ENCODE results near the gene CERS6. TPM values are rescaled to one million over a fixed set of nuclear protein-coding genes. Genes with fewer than 3 reads are reported as not detected.

CERS6 gene
- total and polyA plus RNA-seq, 2 of the 8 experiments (the other 6 are each of a cell fraction or from before 2014, with no cell fraction given): 6.8 to 28.2 TPM

DNA sequence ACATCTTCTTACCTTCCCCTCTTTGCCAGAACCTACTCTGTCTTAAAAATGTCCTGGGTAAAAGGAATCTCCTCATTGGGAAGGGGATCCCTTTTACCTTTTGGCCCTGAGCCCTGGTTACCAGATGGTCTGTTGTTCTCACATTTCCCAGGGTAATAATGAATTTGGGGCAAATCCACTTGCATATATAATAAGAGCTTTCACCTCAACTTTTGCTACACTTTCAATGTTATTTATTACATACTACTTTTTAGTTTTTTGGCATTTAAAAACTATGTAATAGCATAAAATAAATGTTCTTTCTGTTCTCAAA lies 15.0 kb downstream of the CERS6 start:
- no peaks in the 10 kb centered on the region for H3K23me2 ChIP-seq (ENCODE audit: low read depth, low read length)
- H3K18ac ChIP-seq (ENCODE audit: extremely low read depth, low read length): no peak overlapping the region
- ChIA-PET CTCF (ENCODE audit: partially characterized antibody) (interaction anchor here (0.6 to 2.1 kb wide), 7 partner anchors 9 to 311 kb away, joined by 3 to 6 read pairs (median 5); no protein-coding TSS in a partner anchor), POLR2A (ENCODE audit: partially characterized antibody) (interaction anchor here (1.5 to 2.2 kb wide), 4 partner anchors 10 to 165 kb away, joined by 3 to 6 read pairs (median 4); partner anchors contain the start of gene CERS6)
- no peak overlapping the region for H2BK15ac ChIP-seq (ENCODE audit: low read length)
- no peak overlapping the region for H2AFZ ChIP-seq (ENCODE audit: low read length)
- peaks cover 6 to 23% (median 14%) of the 10 kb centered on the region in 4 experiments; a peak in 6 of 7 replicates for H3K4me1 ChIP-seq (replicated peaks in 1 of 4; ENCODE audit: control insufficient read depth in 3 of 4, insufficient read depth in 4 of 4, low read length in 3 of 4)
- no peaks in the 10 kb centered on the region for H3K27me3 ChIP-seq (replicated peaks in 1 of 4; ENCODE audit: control insufficient read depth in 3 of 4, extremely low read depth in 1 of 4, insufficient read depth in 3 of 4, low read length in 3 of 4)
- no peaks in the 10 kb centered on the region for H3K36me3 ChIP-seq (ENCODE audit: control insufficient read depth in 2 of 4, insufficient read depth in 4 of 4, low read length in 3 of 4)
- peaks cover 0 to 92% of the 10 kb centered on the region in 2 experiments; a peak in 3 of 4 replicates for H3K79me2 ChIP-seq (ENCODE audit: control insufficient read depth in 1 of 2, insufficient read depth in 2 of 2, low read length in 2 of 2)
- no peak overlapping the region for H3K4ac ChIP-seq (replicated peaks; ENCODE audit: insufficient read length, low read depth, low read length)
- FAIRE-seq: no peak
- no peak overlapping the region for H2BK12ac ChIP-seq (ENCODE audit: low read depth, low read length)
- no peak overlapping the region for H2BK5ac ChIP-seq (ENCODE audit: low read depth, low read length)
- H2AK5ac ChIP-seq (ENCODE audit: low read depth, low read length): no peak overlapping the region
- H4K91ac ChIP-seq (replicated peaks; ENCODE audit: insufficient read length, low read length): no peak overlapping the region
- H3K79me1 ChIP-seq (ENCODE audit: low read depth, low read length): peaks cover 7% of the 10 kb centered on the region
- DNase-seq (ENCODE audit: low read depth in 1 of 2, low spot score in 2 of 2): no peak
- H3K14ac ChIP-seq (ENCODE audit: insufficient read length): no peak overlapping the region
- no peak overlapping the region for H3K4me3 ChIP-seq (ENCODE audit: extremely low read depth in 1 of 4, insufficient read depth in 2 of 4, low read depth in 3 of 4, low read length in 4 of 4)
- no peak overlapping the region for H2BK20ac ChIP-seq (ENCODE audit: low read length)
- peaks cover 14 to 16% of the 10 kb centered on the region in 2 experiments for H4K20me1 ChIP-seq (replicated peaks in 1 of 2; ENCODE audit: control insufficient read depth in 1 of 2, insufficient read depth in 2 of 2, low read length in 2 of 2)
- H4K5ac ChIP-seq (ENCODE audit: insufficient read length, low read depth, low read length): no peak overlapping the region
- H3K27ac ChIP-seq (ENCODE audit: low read depth, low read length): no peak overlapping the region
- H3K23ac ChIP-seq (ENCODE audit: insufficient read length): no peak overlapping the region
- H3K56ac ChIP-seq (replicated peaks; ENCODE audit: insufficient read length, low read depth, low read length): no peak overlapping the region
- no peak overlapping the region for H4K8ac ChIP-seq (ENCODE audit: extremely low read depth, insufficient read depth, low read length)
- H3K9ac ChIP-seq (replicated peaks in 1 of 4; ENCODE audit: extremely low read depth in 1 of 4, low read depth in 3 of 4, low read length in 3 of 4): no peak overlapping the region
- H3K4me2 ChIP-seq (ENCODE audit: insufficient read depth in 1 of 2, low read depth in 2 of 2, low read length in 2 of 2): 0 out of 4 replicates have a peak overlapping the region, but pooled peaks of 1 of the 2 experiments have one; percentile 16
- no peak overlapping the region for H2BK120ac ChIP-seq (replicated peaks; ENCODE audit: low read depth, low read length)
- H3K9me3 ChIP-seq (ENCODE audit: insufficient read depth in 2 of 2, low read depth in 1 of 2, low read length in 1 of 2): no peaks in the 10 kb centered on the region
- TF ChIP-seq SAP30 (IDR thresholded peaks at IDR 0.05; ENCODE audit: insufficient read depth, insufficient replicate concordance, low read length): no peak
- TF ChIP-seq PHF8 (conservative IDR thresholded peaks at IDR 0.05; ENCODE audit: low read depth, low read length): no peak
- no peak for TF ChIP-seq JUND (IDR thresholded peaks at IDR 0.05; ENCODE audit: low read length)
- no peak for TF ChIP-seq GTF2F1 (IDR thresholded peaks at IDR 0.05; ENCODE audit: borderline replicate concordance, low read depth, low read length)
- no peak for TF ChIP-seq SIX5 (IDR thresholded peaks at IDR 0.05; ENCODE audit: low read depth, low read length)
- no peak for TF ChIP-seq CREB1 (IDR thresholded peaks at IDR 0.05)
- TF ChIP-seq TAF7 (optimal IDR thresholded peaks at IDR 0.05; ENCODE audit: borderline replicate concordance, low read depth, low read length): no peak
- no peak for TF ChIP-seq GABPA (IDR thresholded peaks at IDR 0.05; ENCODE audit: borderline replicate concordance, insufficient read depth, low read length)
- no peak for TF ChIP-seq RFX5 (IDR thresholded peaks at IDR 0.05; ENCODE audit: borderline replicate concordance, low read depth, low read length)
- TF ChIP-seq SP4 (IDR thresholded peaks at IDR 0.05; ENCODE audit: low read length): no peak
